Keratinocyte (primary cell): ENCODE measurements around the gene KRT77.

Experiments used
- CTCF ChIP-seq, 3 experiments: IDR thresholded peaks in 1 of 3; conservative IDR thresholded peaks in 1 of 3; optimal IDR thresholded peaks in 1 of 3; 2 replicates in 2 of 3; 3 replicates in 1 of 3; pipeline versions ENCODE3 to v1.5.1; 2011; ENCODE audit warnings: low read length in 3 of 3, mild to moderate bottlenecking in 3 of 3, moderate library complexity in 2 of 3, control low read depth in 1 of 3, inconsistent platforms in 1 of 3; ENCODE audit not compliant: insufficient read depth in 2 of 3; ENCODE audit errors: extremely low read depth in 1 of 3
- EZH2 ChIP-seq: IDR thresholded peaks from one replicate; pipeline ENCODE4 v1.6.1; 2012; ENCODE audit warnings: inconsistent platforms, mild to moderate bottlenecking, low read length, moderate library complexity

- TF ChIP-seq CTCF (optimal IDR thresholded peaks at IDR 0.05 in 1 of 3, IDR thresholded peaks at IDR 0.05 in 1 of 3, conservative IDR thresholded peaks at IDR 0.05 in 1 of 3; ENCODE audit: extremely low read depth in 1 of 3, insufficient read depth in 2 of 3, low read length in 3 of 3) (no peak), EZH2 (no peak)
Observed at GRCh38 chr12:52690351-52691075, 12.8 kb downstream of the KRT77 start.
